ENCODE data around the gene COL4A1. TPM values are rescaled to one million over a fixed set of nuclear protein-coding genes. Genes with fewer than 3 reads are reported as not detected.
"Not testable (repeated sequence)": the region's sequence is repeated elsewhere in the genome, so short reads cannot be mapped to it uniquely, and the experiment has no call there.

COL4A1 gene
- total RNA-seq, 1 donor from 2014 or later = 105 TPM

- TF ChIP-seq CTCF (IDR thresholded peaks at IDR 0.05) (no peak), EZH2 (IDR thresholded peaks at IDR 0.05) (no peak), EZH2phosphoT487 (IDR thresholded peaks at IDR 0.05) (no peak)
- Mint-ChIP-seq H3K27me3 (ENCODE audit: insufficient read depth, low read depth) (no peaks in the 10 kb centered on the region), H3K4me1 (peaks cover 23% of the 10 kb centered on the region), H3K9me3 (peaks cover 30% of the 10 kb centered on the region), H3K27ac (no peak overlapping the region), H3K36me3 (peaks cover 54% of the 10 kb centered on the region), H3K4me3 (no peak overlapping the region)
- Histone ChIP-seq H3K36me3 (no peaks in the 10 kb centered on the region), H3K9me3 (ENCODE audit: low read depth) (no peaks in the 10 kb centered on the region), H3F3A (ENCODE audit: low read depth) (peaks cover 3% of the 10 kb centered on the region), H3K9ac (no peak overlapping the region), H4K20me1 (ENCODE audit: low read depth) (peaks cover 8% of the 10 kb centered on the region), H3K4me3 (no peak overlapping the region), H3K79me2 (ENCODE audit: low read depth) (peaks cover 80% of the 10 kb centered on the region), H3K27me3 (no peaks in the 10 kb centered on the region), H3K27ac (no peak overlapping the region), H2AFZ (replicated peaks) (no peak overlapping the region), H3K4me2 (no peak overlapping the region), H3K4me1 (peaks cover 25% of the 10 kb centered on the region)
- DNase-seq (ENCODE audit: low spot score) = no peak
Measured at GRCh38 chr13:110322828-110323171, 15.8 kb upstream of the COL4A1 start.

- H3K9ac ChIP-seq = no peak overlapping the region
- no peaks in the 10 kb centered on the region for H3K27me3 Mint-ChIP-seq (ENCODE audit: insufficient read depth, low read depth)
- no peak overlapping the region for H3K27ac ChIP-seq
- peaks cover 51% of the 10 kb centered on the region for H3K36me3 Mint-ChIP-seq
- peaks cover 75% of the 10 kb centered on the region for H3K79me2 ChIP-seq (ENCODE audit: low read depth)
- H3K27ac Mint-ChIP-seq = no peak overlapping the region
- H4K20me1 ChIP-seq (ENCODE audit: low read depth) = peaks cover 8% of the 10 kb centered on the region
- H2AFZ ChIP-seq (replicated peaks) = no peak overlapping the region
- H3K36me3 ChIP-seq = no peaks in the 10 kb centered on the region
- H3K4me1 Mint-ChIP-seq = peaks cover 18% of the 10 kb centered on the region
- no peak overlapping the region for H3K4me3 Mint-ChIP-seq
- H3K9me3 ChIP-seq (ENCODE audit: low read depth) = no peaks in the 10 kb centered on the region
- no peak for TF ChIP-seq EZH2phosphoT487 (IDR thresholded peaks at IDR 0.05)
- TF ChIP-seq CTCF (IDR thresholded peaks at IDR 0.05) = no peak
- no peak for TF ChIP-seq EZH2 (IDR thresholded peaks at IDR 0.05)
- H3K4me1 ChIP-seq = peaks cover 20% of the 10 kb centered on the region
- H3K4me3 ChIP-seq = no peak overlapping the region
- H3F3A ChIP-seq (ENCODE audit: low read depth) = peaks cover 2% of the 10 kb centered on the region
- no peak overlapping the region for H3K4me2 ChIP-seq
- H3K9me3 Mint-ChIP-seq = peaks cover 25% of the 10 kb centered on the region
- H3K27me3 ChIP-seq = no peaks in the 10 kb centered on the region
- no peak for DNase-seq (ENCODE audit: low spot score)
Measured at GRCh38 chr13:110322126-110322827, 15.3 kb upstream of the COL4A1 start.

- H3K9me3 ChIP-seq (ENCODE audit: low read depth); H3K4me3 Mint-ChIP-seq; H3K9ac ChIP-seq; H3K27ac Mint-ChIP-seq; H3F3A ChIP-seq (ENCODE audit: low read depth); H2AFZ ChIP-seq (replicated peaks); H3K36me3 ChIP-seq; H4K20me1 ChIP-seq (ENCODE audit: low read depth); H3K4me3 ChIP-seq; H3K27me3 ChIP-seq; DNase-seq (ENCODE audit: low spot score); H3K4me2 ChIP-seq; H3K27ac ChIP-seq; H3K27me3 Mint-ChIP-seq (ENCODE audit: insufficient read depth, low read depth): not testable (repeated sequence)
- H3K79me2 ChIP-seq (ENCODE audit: low read depth) = peaks cover 77% of the 10 kb centered on the region
- H3K4me1 ChIP-seq = peaks cover 13% of the 10 kb centered on the region
- Mint-ChIP-seq H3K9me3 (peaks cover 18% of the 10 kb centered on the region), H3K36me3 (peaks cover 50% of the 10 kb centered on the region), H3K4me1 (peaks cover 11% of the 10 kb centered on the region)
Measured at GRCh38 chr13:110321573-110321972, 14.6 kb upstream of the COL4A1 start.

- Mint-ChIP-seq H3K4me3 (no peak overlapping the region), H3K36me3 (peaks cover 53% of the 10 kb centered on the region), H3K27me3 (ENCODE audit: insufficient read depth, low read depth) (peaks cover under 1% of the 10 kb centered on the region), H3K27ac (no peak overlapping the region), H3K9me3 (peaks cover 18% of the 10 kb centered on the region), H3K4me1 (peaks cover 7% of the 10 kb centered on the region)
- Histone ChIP-seq H3K4me3 (no peak overlapping the region), H3K27ac (no peak overlapping the region), H3K9ac (no peak overlapping the region), H3K4me2 (no peak overlapping the region), H4K20me1 (ENCODE audit: low read depth) (peaks cover 11% of the 10 kb centered on the region), H2AFZ (replicated peaks) (no peak overlapping the region), H3K36me3 (no peaks in the 10 kb centered on the region), H3F3A (ENCODE audit: low read depth) (peaks cover 6% of the 10 kb centered on the region), H3K4me1 (peaks cover 7% of the 10 kb centered on the region), H3K27me3 (no peaks in the 10 kb centered on the region), H3K79me2 (ENCODE audit: low read depth) (peaks cover 72% of the 10 kb centered on the region), H3K9me3 (ENCODE audit: low read depth) (no peaks in the 10 kb centered on the region)
- no peak for TF ChIP-seq EZH2phosphoT487 (IDR thresholded peaks at IDR 0.05)
- TF ChIP-seq CTCF (IDR thresholded peaks at IDR 0.05) = no peak
- no peak for TF ChIP-seq EZH2 (IDR thresholded peaks at IDR 0.05)
- no peak for DNase-seq (ENCODE audit: low spot score)
Measured at GRCh38 chr13:110320645-110321044, 13.7 kb upstream of the COL4A1 start.

Data from neural progenitor cell (in vitro differentiated cells).